Neural cell (in vitro differentiated cells): Measurements from ENCODE around the gene CCDC33.
A peak's percentile ranks its signal among the peaks of the same experiment; 100 is the strongest.

Experiments used
- EP300 ChIP-seq: fragments of 450-650 bp; conservative IDR thresholded peaks from 2 replicates; pipeline ENCODE4 v1.6.1; 2014; ENCODE audit warnings: antibody characterized with exemption, mild to moderate bottlenecking, moderate library complexity; ENCODE audit not compliant: poor library complexity, severe bottlenecking
- POLR2AphosphoS5 ChIP-seq: IDR thresholded peaks from 2 replicates; pipeline ENCODE4 v1.6.1; 2012
- RAD21 ChIP-seq: fragments of 450-650 bp; conservative IDR thresholded peaks from 2 replicates; pipeline ENCODE4 v1.6.1; 2014; ENCODE audit warnings: antibody characterized with exemption, mild to moderate bottlenecking, moderate library complexity
- TF ChIP-seq, protein P1 (sequence below): fragments of 450-650 bp; IDR thresholded peaks from 2 replicates; pipeline ENCODE4 v1.5.1; 2014; ENCODE audit warnings: antibody characterized with exemption, mild to moderate bottlenecking, moderate library complexity; ENCODE audit not compliant: poor library complexity, severe bottlenecking

DNA sequence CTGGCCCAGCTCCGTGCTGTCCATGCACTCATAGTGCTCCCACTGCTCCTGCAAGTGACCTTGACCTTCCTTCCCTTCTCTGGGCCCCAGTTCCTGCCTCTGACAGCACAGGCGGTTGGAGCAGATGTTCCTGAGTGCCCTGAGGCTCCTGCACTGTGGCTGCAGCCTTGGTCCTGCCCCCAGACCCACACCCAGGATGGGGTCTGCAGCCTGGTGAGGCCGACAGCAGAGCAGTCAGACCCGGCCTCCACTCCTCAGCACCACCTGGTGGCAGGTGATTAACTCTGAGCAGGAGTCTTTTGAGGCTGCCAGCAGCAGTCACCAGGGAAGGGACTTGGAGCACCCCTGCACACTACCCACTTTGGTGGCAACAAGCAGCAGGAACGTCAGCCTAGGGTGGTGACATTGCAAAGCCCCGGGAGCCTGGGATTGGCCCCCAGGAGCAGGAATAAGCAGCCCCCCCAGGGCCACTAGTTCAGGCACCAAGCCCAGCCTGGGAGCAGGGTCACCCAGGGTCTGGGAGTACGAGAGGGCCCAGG, 66.8 kb downstream of the CCDC33 start:
- TF ChIP-seq, protein P1, sequence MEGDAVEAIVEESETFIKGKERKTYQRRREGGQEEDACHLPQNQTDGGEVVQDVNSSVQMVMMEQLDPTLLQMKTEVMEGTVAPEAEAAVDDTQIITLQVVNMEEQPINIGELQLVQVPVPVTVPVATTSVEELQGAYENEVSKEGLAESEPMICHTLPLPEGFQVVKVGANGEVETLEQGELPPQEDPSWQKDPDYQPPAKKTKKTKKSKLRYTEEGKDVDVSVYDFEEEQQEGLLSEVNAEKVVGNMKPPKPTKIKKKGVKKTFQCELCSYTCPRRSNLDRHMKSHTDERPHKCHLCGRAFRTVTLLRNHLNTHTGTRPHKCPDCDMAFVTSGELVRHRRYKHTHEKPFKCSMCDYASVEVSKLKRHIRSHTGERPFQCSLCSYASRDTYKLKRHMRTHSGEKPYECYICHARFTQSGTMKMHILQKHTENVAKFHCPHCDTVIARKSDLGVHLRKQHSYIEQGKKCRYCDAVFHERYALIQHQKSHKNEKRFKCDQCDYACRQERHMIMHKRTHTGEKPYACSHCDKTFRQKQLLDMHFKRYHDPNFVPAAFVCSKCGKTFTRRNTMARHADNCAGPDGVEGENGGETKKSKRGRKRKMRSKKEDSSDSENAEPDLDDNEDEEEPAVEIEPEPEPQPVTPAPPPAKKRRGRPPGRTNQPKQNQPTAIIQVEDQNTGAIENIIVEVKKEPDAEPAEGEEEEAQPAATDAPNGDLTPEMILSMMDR = peak; percentile 91
- TF ChIP-seq EP300 (peak; percentile 39), POLR2AphosphoS5 (peak; percentile 44), RAD21 (peak; percentile 96)
